HG03175 (cell line): ENCODE measurements around the gene GOPC.
"Not testable (repeated sequence)": the region's sequence is repeated elsewhere in the genome, so short reads cannot be mapped to it uniquely, and the experiment has no call there.

Experiments used
- ATAC-seq: cut with Tn5 transposase; IDR thresholded peaks from one replicate; pipeline ENCODE4 v1.9.1; 2021; ENCODE audit warnings: mild to moderate bottlenecking, moderate library complexity; ENCODE audit not compliant: unreplicated experiment

GOPC gene

GRCh38 chr6:117602151-117602898 lies at the start of gene GOPC:
Gene GOPC (minus strand): TSS chr6:117602511. CDS start chr6:117602288, 223 bp downstream.
- peak; percentile 96 for ATAC-seq

- ATAC-seq, result not testable (repeated sequence)
Measured at GRCh38 chr6:117651984-117652383, 49.7 kb upstream of the GOPC start.

- ATAC-seq, result no peak
Measured at GRCh38 chr6:117642976-117643375, 40.7 kb upstream of the GOPC start.

- ATAC-seq, result no peak
Measured at GRCh38 chr6:117637770-117638169, 35.5 kb upstream of the GOPC start.

GRCh38 chr6:117629119-117629660 lies 26.9 kb upstream of the GOPC start:
- ATAC-seq, result no peak

GRCh38 chr6:117627533-117627932 lies 25.2 kb upstream of the GOPC start:
- no peak for ATAC-seq

GRCh38 chr6:117624869-117625481 lies 22.7 kb upstream of the GOPC start:
- ATAC-seq, result no peak

- ATAC-seq, result no peak
Measured at GRCh38 chr6:117619178-117619577, 16.9 kb upstream of the GOPC start.

- ATAC-seq, result no peak
Measured at GRCh38 chr6:117617210-117618035, 15.1 kb upstream of the GOPC start.

GRCh38 chr6:117616391-117617209 lies 14.3 kb upstream of the GOPC start:
- ATAC-seq, result no peak

- ATAC-seq, result no peak
Measured at GRCh38 chr6:117615750-117616390, 13.6 kb upstream of the GOPC start.

GRCh38 chr6:117613920-117614560 lies 11.7 kb upstream of the GOPC start:
- ATAC-seq, result no peak

GRCh38 chr6:117607511-117607910 lies 5.2 kb upstream of the GOPC start:
- no peak for ATAC-seq

- peak; percentile 38 for ATAC-seq
Measured at GRCh38 chr6:117605169-117605826, 3.0 kb upstream of the GOPC start.

- no peak for ATAC-seq
Measured at GRCh38 chr6:117603821-117604220, 1.5 kb upstream of the GOPC start.

- ATAC-seq, result no peak
Measured at GRCh38 chr6:117602899-117603588, 733 bp upstream of the GOPC start.

GRCh38 chr6:117601811-117602150 lies 530 bp downstream of the GOPC start:
- ATAC-seq, result peak; percentile 18

- ATAC-seq, result no peak
Measured at GRCh38 chr6:117600008-117600743, 2.1 kb downstream of the GOPC start.
